ENCODE data around the gene SND1. TPM values are rescaled to one million over a fixed set of nuclear protein-coding genes. Genes with fewer than 3 reads are reported as not detected.

The SND1 gene
- total and polyA plus RNA-seq, 10 of the 15 experiments (the other 5 are each of a cell fraction or from before 2014, with no cell fraction given) = 52.4 to 270 (median 146) TPM

GRCh38 chr7:128074736-128075135, 422.7 kb downstream of the SND1 start:
- Histone ChIP-seq H3K27me3 (replicated peaks in 1 of 2; ENCODE audit: control insufficient read depth in 2 of 2, insufficient read depth in 2 of 2, low read length in 1 of 2) (no peaks in the 10 kb centered on the region), H3K9ac (ENCODE audit: control insufficient read depth, insufficient read depth, low read length) (no peak overlapping the region), H3K4me1 (ENCODE audit: control insufficient read depth, insufficient read depth, low read length) (no peaks in the 10 kb centered on the region), H3K9me3 (replicated peaks; ENCODE audit: control insufficient read depth, insufficient read depth, low read length) (no peaks in the 10 kb centered on the region), H4K20me1 (ENCODE audit: control insufficient read depth, insufficient read depth) (no peaks in the 10 kb centered on the region; the same call in 1 of the 2 replicates), H3K36me3 (ENCODE audit: control insufficient read depth in 2 of 2, insufficient read depth in 2 of 2, low read length in 1 of 2) (peaks cover 29 to 42% of the 10 kb centered on the region in 2 experiments), H3K79me2 (ENCODE audit: control insufficient read depth, insufficient read depth, low read length) (no peaks in the 10 kb centered on the region), H3K27ac (ENCODE audit: control insufficient read depth, insufficient read depth) (no peak overlapping the region), H3K4me3 (no peak overlapping the region), H3K4me2 (ENCODE audit: control insufficient read depth, insufficient read depth) (no peak overlapping the region), H2AFZ (ENCODE audit: control insufficient read depth, low read depth, low read length) (no peak overlapping the region)
- CTCF ChIA-PET = no interaction called here
- WGBS (ENCODE audit: insufficient coverage, insufficient replicate concordance, low lambda C conversion rate, missing lambda C conversion rate) = 92% methylated on average over 6 of the region's 6 CpGs
- in situ Hi-C loops (cut with MboI) = no loop called here
- SMC1A ChIA-PET (ENCODE audit: uncharacterized antibody, unreplicated experiment) = no interaction called here
- TF ChIP-seq BCLAF1 (IDR thresholded peaks at IDR 0.05) = no peak
- no peak for TF ChIP-seq NRF1 (conservative IDR thresholded peaks at IDR 0.05; ENCODE audit: low read depth, low read length)
- TF ChIP-seq KDM1A (IDR thresholded peaks at IDR 0.05; ENCODE audit: borderline replicate concordance) = no peak
- no peak for TF ChIP-seq SMC3 (IDR thresholded peaks at IDR 0.05; ENCODE audit: borderline replicate concordance, low read length)
- TF ChIP-seq IRF4 (IDR thresholded peaks at IDR 0.05; ENCODE audit: low read depth, low read length) = no peak
- no peak for TF ChIP-seq ETV6 (conservative IDR thresholded peaks at IDR 0.05 in 1 of 2, IDR thresholded peaks at IDR 0.05 in 1 of 2; ENCODE audit: borderline replicate concordance in 1 of 2, low read depth in 1 of 2)
- no peak for TF ChIP-seq RCOR1 (conservative IDR thresholded peaks at IDR 0.05; ENCODE audit: low read depth, low read length)
- POLR2A ChIA-PET = no interaction called here
- intact Hi-C loops (cut with micrococcal nuclease; ENCODE audit: unreplicated experiment) = no loop called here
- RAD21 ChIA-PET (ENCODE audit: unreplicated experiment) = no interaction called here
- no peak for FAIRE-seq
- no peak for DNase-seq (ENCODE audit: low read depth, low spot score)
- BruUV-seq (replicated peaks) = no TSS peak
- no peak for ATAC-seq

Data from GM12878 (cell line).